ENCODE measurements around the gene RBMS3.
"Not testable (repeated sequence)": the region's sequence is repeated elsewhere in the genome, so short reads cannot be mapped to it uniquely, and the experiment has no call there.

The RBMS3 gene

GRCh38 chr3:29280404-29281093 is at the start of gene RBMS3:
Gene RBMS3 (plus strand): TSS chr3:29281071.
- peak; percentile 58 for TF ChIP-seq CTCF (IDR thresholded peaks at IDR 0.05; ENCODE audit: low read depth, low read length, missing control alignments)
- peak within 1 kb of the TSS; percentile 72 for H3K4me3 ChIP-seq (replicated peaks; ENCODE audit: low read depth, low read length)
- peak; percentile 87 for DNase-seq (ENCODE audit: extremely low read depth, low read depth)

- not testable (repeated sequence) for DNase-seq (ENCODE audit: extremely low read depth, low read depth); H3K4me3 ChIP-seq (replicated peaks; ENCODE audit: low read depth, low read length)
These were observed 47.7 kb upstream of the RBMS3 start for GRCh38 chr3:29233126-29233525.

GRCh38 chr3:29236146-29236840 is 44.6 kb upstream of the RBMS3 start:
- DNase-seq (ENCODE audit: extremely low read depth, low read depth) = no peak
- no peak overlapping the region for H3K4me3 ChIP-seq (replicated peaks; ENCODE audit: low read depth, low read length)
- TF ChIP-seq CTCF (IDR thresholded peaks at IDR 0.05; ENCODE audit: low read depth, low read length, missing control alignments) = no peak

- no peak overlapping the region for H3K4me3 ChIP-seq (replicated peaks; ENCODE audit: low read depth, low read length)
- TF ChIP-seq CTCF (IDR thresholded peaks at IDR 0.05; ENCODE audit: low read depth, low read length, missing control alignments) = no peak
- no peak for DNase-seq (ENCODE audit: extremely low read depth, low read depth)
These were observed 41.5 kb upstream of the RBMS3 start for GRCh38 chr3:29239376-29239775.

- no peak for TF ChIP-seq CTCF (IDR thresholded peaks at IDR 0.05; ENCODE audit: low read depth, low read length, missing control alignments)
- H3K4me3 ChIP-seq (replicated peaks; ENCODE audit: low read depth, low read length) = no peak overlapping the region
- peak; percentile 38 for DNase-seq (ENCODE audit: extremely low read depth, low read depth)
These were observed 40.6 kb upstream of the RBMS3 start for GRCh38 chr3:29240248-29240647.

GRCh38 chr3:29240887-29241286 is 40.0 kb upstream of the RBMS3 start:
- no peak overlapping the region for H3K4me3 ChIP-seq (replicated peaks; ENCODE audit: low read depth, low read length)
- no peak for DNase-seq (ENCODE audit: extremely low read depth, low read depth)
- no peak for TF ChIP-seq CTCF (IDR thresholded peaks at IDR 0.05; ENCODE audit: low read depth, low read length, missing control alignments)

- DNase-seq (ENCODE audit: extremely low read depth, low read depth) = no peak
- TF ChIP-seq CTCF (IDR thresholded peaks at IDR 0.05; ENCODE audit: low read depth, low read length, missing control alignments) = no peak
- no peak overlapping the region for H3K4me3 ChIP-seq (replicated peaks; ENCODE audit: low read depth, low read length)
These were observed 39.0 kb upstream of the RBMS3 start for GRCh38 chr3:29241855-29242254.

Data from HFF-Myc (cell line).